HepG2 (cell line): ENCODE data around the gene UTS2R. TPM values are rescaled to one million over a fixed set of nuclear protein-coding genes. Genes with fewer than 3 reads are reported as not detected.
A peak's percentile ranks its signal among the peaks of the same experiment; 100 is the strongest.

Source experiments
- ATRX ChIP-seq: sonication (generic); formaldehyde crosslinking; IDR thresholded peaks from 2 replicates; pipeline ENCODE4 v1.4.0; 2020; ENCODE audit warnings: missing genetic modification reagents, borderline replicate concordance
- GATAD2A ChIP-seq: IDR thresholded peaks from 2 replicates; pipeline ENCODE4 v1.6.1; 2016
- HNRNPLL ChIP-seq: fragments of 200-400 bp; formaldehyde crosslinking; IDR thresholded peaks from 2 replicates; pipeline ENCODE4 v1.6.1; 2017; ENCODE audit warnings: mild to moderate bottlenecking, low read depth, low read length; ENCODE audit not compliant: poor library complexity, severe bottlenecking
- ISX ChIP-seq: sonication (generic); formaldehyde crosslinking; conservative IDR thresholded peaks from 2 replicates; pipeline ENCODE4 v1.5.0; 2020; ENCODE audit warnings: missing genetic modification reagents
- KAT7 ChIP-seq: IDR thresholded peaks from 2 replicates; pipeline ENCODE4 v1.6.1; 2018; ENCODE audit warnings: borderline replicate concordance, missing compliant biosample characterization
- KDM5A ChIP-seq: fragments of 200-600 bp; sonication (generic); IDR thresholded peaks from 2 replicates; pipeline ENCODE4 v1.7.0; 2018; ENCODE audit warnings: antibody characterized with exemption, mild to moderate bottlenecking, low read length, borderline replicate concordance
- LCORL ChIP-seq, 2 experiments: fragments of 450-650 bp in 1 of 2; sonication (generic) in 1 of 2; formaldehyde crosslinking in 1 of 2; IDR thresholded peaks; 2 replicates each; pipeline versions ENCODE4 v1.5.0 to v1.6.1; 2017 to 2020; ENCODE audit warnings: antibody characterized with exemption in 1 of 2, missing genetic modification reagents in 1 of 2
- NFE2 ChIP-seq: sonication (generic); formaldehyde crosslinking; IDR thresholded peaks from 2 replicates; pipeline ENCODE4 v1.4.0; 2020; ENCODE audit warnings: missing genetic modification reagents
- POGZ ChIP-seq: sonication (generic); formaldehyde crosslinking; IDR thresholded peaks from 2 replicates; pipeline ENCODE4 v1.4.0; 2020; ENCODE audit warnings: mild to moderate bottlenecking, missing genetic modification reagents
- RXRB ChIP-seq: IDR thresholded peaks from 2 replicates; pipeline ENCODE4 v1.6.1; 2016; ENCODE audit warnings: borderline replicate concordance, missing genetic modification reagents, missing compliant biosample characterization
- SATB2 ChIP-seq: sonication (generic); formaldehyde crosslinking; IDR thresholded peaks from 2 replicates; pipeline ENCODE4 v1.5.0; 2020; ENCODE audit warnings: missing genetic modification reagents
- SRSF9 ChIP-seq: fragments of 200-400 bp; formaldehyde crosslinking; IDR thresholded peaks from 2 replicates; pipeline ENCODE4 v1.6.1; 2018; ENCODE audit warnings: borderline replicate concordance, mild to moderate bottlenecking, low read depth, low read length; ENCODE audit not compliant: insufficient read depth, poor library complexity, severe bottlenecking
- ZBTB20 ChIP-seq: sonication (generic); formaldehyde crosslinking; IDR thresholded peaks from 2 replicates; pipeline ENCODE4 v1.8.1; 2023; ENCODE audit warnings: missing genetic modification reagents, low read depth, mild to moderate bottlenecking, borderline replicate concordance
- ZFP82 ChIP-seq: sonication (generic); formaldehyde crosslinking; IDR thresholded peaks from 2 replicates; pipeline ENCODE4 v1.5.1; 2020; ENCODE audit warnings: mild to moderate bottlenecking, missing genetic modification reagents, borderline replicate concordance
- ZNF230 ChIP-seq: sonication (generic); formaldehyde crosslinking; IDR thresholded peaks from 2 replicates; pipeline ENCODE4 v1.4.0; 2020; ENCODE audit warnings: mild to moderate bottlenecking, missing genetic modification reagents
- ZNF432 ChIP-seq: sonication (generic); formaldehyde crosslinking; IDR thresholded peaks from 2 replicates; pipeline ENCODE4 v1.5.0; 2020; ENCODE audit warnings: missing genetic modification reagents, mild to moderate bottlenecking, borderline replicate concordance
- ZNF530 ChIP-seq: sonication (generic); formaldehyde crosslinking; IDR thresholded peaks from 2 replicates; pipeline ENCODE4 v1.5.0; 2020; ENCODE audit warnings: low read depth, mild to moderate bottlenecking, missing genetic modification reagents
- ZNF547 ChIP-seq: sonication (generic); formaldehyde crosslinking; IDR thresholded peaks from 2 replicates; pipeline ENCODE4 v1.5.1; 2020; ENCODE audit warnings: mild to moderate bottlenecking, missing genetic modification reagents
- ZNF790 ChIP-seq: sonication (generic); formaldehyde crosslinking; IDR thresholded peaks from 2 replicates; pipeline ENCODE4 v1.8.0; 2022; ENCODE audit warnings: missing genetic modification reagents, mild to moderate bottlenecking, borderline replicate concordance
- ZSCAN12 ChIP-seq: sonication (generic); formaldehyde crosslinking; IDR thresholded peaks from 2 replicates; pipeline ENCODE4 v1.9.0; 2021; ENCODE audit warnings: mild to moderate bottlenecking, missing genetic modification reagents
- polyA plus RNA-seq, 8 experiments: library from polyadenylated mRNA; depleted of rRNA in 3 of 8; stranded (reverse) in 7 of 8; unstranded in 1 of 8; fragments of >200 nt; fragmentation: Illumina TruSeq in 4 of 8; extraction: Trizol in 4 of 8; gene quantifications; 2 replicates each; pipeline versions ENCODE4 v1.2.1 to v1.2.3, GENCODE V29; 2011 to 2016; ENCODE audit warnings: low read depth in 4 of 8, missing spikeins in 1 of 8, mixed read lengths in 1 of 8; ENCODE audit not compliant: insufficient read depth in 1 of 8
- total RNA-seq, 5 experiments: library from RNA; depleted of rRNA; stranded (reverse); fragments of >200 nt; fragmentation: Illumina TruSeq; extraction: Trizol; gene quantifications; 2 replicates each; pipeline ENCODE4 v1.2.3, GENCODE V29; 2016; ENCODE audit warnings: low read depth in 1 of 5
- TF ChIP-seq, protein P1 (sequence below): sonication (generic); formaldehyde crosslinking; IDR thresholded peaks from 2 replicates; pipeline ENCODE4 v1.4.0; 2020; ENCODE audit warnings: missing genetic modification reagents
- TF ChIP-seq, protein P2 (sequence below): sonication (generic); formaldehyde crosslinking; IDR thresholded peaks from 2 replicates; pipeline ENCODE4 v1.4.0; 2020; ENCODE audit warnings: missing genetic modification reagents
- TF ChIP-seq, protein P3 (sequence below): sonication (generic); formaldehyde crosslinking; IDR thresholded peaks from 2 replicates; pipeline ENCODE4 v1.5.0; 2020; ENCODE audit warnings: missing genetic modification reagents
- TF ChIP-seq, protein P4 (sequence below): sonication (generic); formaldehyde crosslinking; IDR thresholded peaks from 2 replicates; pipeline ENCODE4 v1.5.0; 2020; ENCODE audit warnings: missing genetic modification reagents

The UTS2R gene
- total and polyA plus RNA-seq, 2 of the 13 experiments (the other 11 are each of a cell fraction or from before 2014, with no cell fraction given) = 0.13 to 0.15 TPM

DNA sequence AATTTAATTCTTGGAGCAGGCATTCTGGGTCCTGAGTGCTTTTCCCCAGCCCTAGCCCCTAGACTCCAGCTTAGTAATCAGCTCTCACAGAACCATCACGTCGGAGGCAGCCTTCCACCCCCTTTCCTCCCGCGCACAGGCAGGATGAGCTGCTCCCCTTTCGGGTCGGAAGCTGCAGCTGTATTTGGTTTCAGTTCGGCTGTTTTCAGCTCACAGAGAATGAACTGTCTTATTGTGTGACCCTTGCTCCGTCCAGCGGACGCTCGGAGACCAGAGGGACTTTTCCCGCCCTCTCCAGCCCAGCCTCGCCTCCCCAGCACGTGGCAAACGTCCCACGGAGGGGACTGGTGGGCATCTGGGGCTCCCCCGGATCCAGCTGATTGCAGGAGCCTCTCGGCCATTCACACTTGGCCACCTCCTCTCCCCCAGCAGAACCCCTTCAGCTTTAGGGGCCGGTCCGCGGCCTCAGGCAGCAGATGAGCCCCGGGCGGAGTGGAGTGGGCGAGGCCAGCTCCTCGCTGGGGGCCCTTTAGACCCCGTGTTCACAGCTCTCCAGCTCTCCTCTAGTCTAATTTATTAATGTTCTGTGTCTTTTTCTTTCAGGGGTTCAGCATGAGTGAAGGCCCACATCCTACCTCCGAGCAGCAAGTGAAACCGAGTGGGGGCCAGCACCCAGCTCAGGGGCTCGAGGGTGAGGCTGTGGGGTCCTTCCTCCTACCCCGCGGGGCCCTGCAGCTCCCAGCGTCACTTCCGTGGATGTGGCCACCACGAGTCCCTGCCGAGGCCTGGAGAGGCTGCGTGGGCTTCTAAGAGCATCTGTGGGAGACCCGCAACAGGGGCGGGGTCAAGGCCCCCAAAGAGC is 863 bp upstream of the UTS2R start (continued):
- TF ChIP-seq, protein P1, sequence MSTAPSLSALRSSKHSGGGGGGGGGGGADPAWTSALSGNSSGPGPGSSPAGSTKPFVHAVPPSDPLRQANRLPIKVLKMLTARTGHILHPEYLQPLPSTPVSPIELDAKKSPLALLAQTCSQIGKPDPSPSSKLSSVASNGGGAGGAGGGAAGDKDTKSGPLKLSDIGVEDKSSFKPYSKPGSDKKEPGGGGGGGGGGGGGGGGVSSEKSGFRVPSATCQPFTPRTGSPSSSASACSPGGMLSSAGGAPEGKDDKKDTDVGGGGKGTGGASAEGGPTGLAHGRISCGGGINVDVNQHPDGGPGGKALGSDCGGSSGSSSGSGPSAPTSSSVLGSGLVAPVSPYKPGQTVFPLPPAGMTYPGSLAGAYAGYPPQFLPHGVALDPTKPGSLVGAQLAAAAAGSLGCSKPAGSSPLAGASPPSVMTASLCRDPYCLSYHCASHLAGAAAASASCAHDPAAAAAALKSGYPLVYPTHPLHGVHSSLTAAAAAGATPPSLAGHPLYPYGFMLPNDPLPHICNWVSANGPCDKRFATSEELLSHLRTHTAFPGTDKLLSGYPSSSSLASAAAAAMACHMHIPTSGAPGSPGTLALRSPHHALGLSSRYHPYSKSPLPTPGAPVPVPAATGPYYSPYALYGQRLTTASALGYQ = peak; percentile 64
- no peak for TF ChIP-seq ZNF790
- TF ChIP-seq ZBTB20 = peak; percentile 89; the same call in 1 of the 2 replicates
- TF ChIP-seq ZNF432 = no peak
- TF ChIP-seq SRSF9 = no peak
- no peak for TF ChIP-seq SATB2 (CRISPR knock-in tag)
- TF ChIP-seq, protein P2, sequence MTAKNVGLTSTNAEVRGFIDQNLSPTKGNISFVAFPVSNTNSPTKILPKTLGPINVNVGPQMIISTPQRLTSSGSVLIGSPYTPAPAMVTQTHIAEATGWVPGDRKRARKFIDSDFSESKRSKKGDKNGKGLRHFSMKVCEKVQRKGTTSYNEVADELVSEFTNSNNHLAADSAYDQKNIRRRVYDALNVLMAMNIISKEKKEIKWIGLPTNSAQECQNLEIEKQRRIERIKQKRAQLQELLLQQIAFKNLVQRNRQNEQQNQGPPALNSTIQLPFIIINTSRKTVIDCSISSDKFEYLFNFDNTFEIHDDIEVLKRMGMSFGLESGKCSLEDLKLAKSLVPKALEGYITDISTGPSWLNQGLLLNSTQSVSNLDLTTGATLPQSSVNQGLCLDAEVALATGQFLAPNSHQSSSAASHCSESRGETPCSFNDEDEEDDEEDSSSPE (CRISPR knock-in tag) = peak; percentile 99
- TF ChIP-seq ZNF530 (CRISPR knock-in tag) = no peak
- TF ChIP-seq HNRNPLL = peak; percentile 41
- TF ChIP-seq ISX (CRISPR knock-in tag) = peak; percentile 92; the same call in 1 of the 2 replicates
- peak; percentile 78 for TF ChIP-seq GATAD2A (CRISPR knock-in tag)
- TF ChIP-seq KAT7 (CRISPR knock-in tag) = no peak
- peak; percentile 37; the same call in 1 of the 2 replicates for TF ChIP-seq POGZ
- no peak for TF ChIP-seq KDM5A
- peak; percentile 78 for TF ChIP-seq ZNF547 (CRISPR knock-in tag)
- TF ChIP-seq ATRX (CRISPR knock-in tag) = no peak
- TF ChIP-seq, protein P3, sequence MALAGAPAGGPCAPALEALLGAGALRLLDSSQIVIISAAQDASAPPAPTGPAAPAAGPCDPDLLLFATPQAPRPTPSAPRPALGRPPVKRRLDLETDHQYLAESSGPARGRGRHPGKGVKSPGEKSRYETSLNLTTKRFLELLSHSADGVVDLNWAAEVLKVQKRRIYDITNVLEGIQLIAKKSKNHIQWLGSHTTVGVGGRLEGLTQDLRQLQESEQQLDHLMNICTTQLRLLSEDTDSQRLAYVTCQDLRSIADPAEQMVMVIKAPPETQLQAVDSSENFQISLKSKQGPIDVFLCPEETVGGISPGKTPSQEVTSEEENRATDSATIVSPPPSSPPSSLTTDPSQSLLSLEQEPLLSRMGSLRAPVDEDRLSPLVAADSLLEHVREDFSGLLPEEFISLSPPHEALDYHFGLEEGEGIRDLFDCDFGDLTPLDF = peak; percentile 92
- TF ChIP-seq NFE2 (CRISPR knock-in tag) = no peak
- peak; percentile 87; the same call in 1 of the 2 replicates for TF ChIP-seq ZSCAN12 (CRISPR knock-in tag)
- no peak for TF ChIP-seq LCORL (IDR thresholded peaks at IDR 0.05)
- peak; percentile 88 for TF ChIP-seq LCORL (CRISPR knock-in tag; IDR thresholded peaks at IDR 0.05)
- peak; percentile 98 for TF ChIP-seq ZNF230 (CRISPR knock-in tag)
- TF ChIP-seq, protein P4, sequence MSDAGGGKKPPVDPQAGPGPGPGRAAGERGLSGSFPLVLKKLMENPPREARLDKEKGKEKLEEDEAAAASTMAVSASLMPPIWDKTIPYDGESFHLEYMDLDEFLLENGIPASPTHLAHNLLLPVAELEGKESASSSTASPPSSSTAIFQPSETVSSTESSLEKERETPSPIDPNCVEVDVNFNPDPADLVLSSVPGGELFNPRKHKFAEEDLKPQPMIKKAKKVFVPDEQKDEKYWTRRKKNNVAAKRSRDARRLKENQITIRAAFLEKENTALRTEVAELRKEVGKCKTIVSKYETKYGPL (CRISPR knock-in tag) = peak; percentile 53; the same call in 1 of the 2 replicates
- peak; percentile 60; the same call in 1 of the 2 replicates for TF ChIP-seq ZFP82
- peak; percentile 66; the same call in 1 of the 2 replicates for TF ChIP-seq RXRB (CRISPR knock-in tag)
